ENCODE measurements around the gene PRKAG2.

The PRKAG2 gene

DNA sequence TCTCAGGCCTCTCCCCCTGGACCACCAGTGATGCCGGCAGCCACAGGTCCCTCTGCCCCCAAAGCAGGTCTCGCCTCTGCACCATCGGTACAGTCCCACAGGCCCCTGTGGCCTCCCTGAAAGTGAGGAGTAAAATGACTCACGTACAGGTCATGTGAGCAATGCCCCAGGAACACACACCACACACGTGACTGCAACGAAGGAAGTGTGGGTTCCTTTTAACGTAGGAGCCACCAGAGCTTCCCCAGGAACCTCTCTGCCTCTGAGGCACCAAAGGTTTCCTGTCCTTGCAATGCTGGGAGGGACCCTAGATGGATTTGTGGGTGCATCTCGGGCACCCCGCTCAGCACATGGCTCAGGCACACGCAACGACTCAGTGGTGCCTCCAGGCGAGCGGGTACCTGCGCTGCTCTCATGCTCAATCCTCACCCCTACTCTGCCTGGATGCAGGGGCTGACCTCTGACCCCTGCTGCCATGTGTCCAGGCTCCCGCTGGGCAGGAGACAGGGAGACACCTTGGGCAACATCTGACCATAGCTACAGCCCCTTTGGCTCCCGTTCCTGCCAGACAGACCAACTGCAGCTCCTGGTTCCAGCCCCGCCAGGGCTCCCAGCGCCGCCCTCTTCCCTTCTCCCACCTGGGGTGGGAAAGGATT lies 120.7 kb downstream of the PRKAG2 start:
- H3K9me2 ChIP-seq (replicated peaks; ENCODE audit: control insufficient read depth, low read length) = no peaks in the 10 kb centered on the region
- no peaks in the 10 kb centered on the region for H3K4me1 ChIP-seq (ENCODE audit: control insufficient read depth, low read length)
- no peaks in the 10 kb centered on the region for H4K20me1 ChIP-seq (ENCODE audit: control insufficient read depth, insufficient read depth, low read depth, low read length)
- H3F3A ChIP-seq (ENCODE audit: control insufficient read depth, insufficient read depth) = no peaks in the 10 kb centered on the region
- TF ChIP-seq, protein P1, sequence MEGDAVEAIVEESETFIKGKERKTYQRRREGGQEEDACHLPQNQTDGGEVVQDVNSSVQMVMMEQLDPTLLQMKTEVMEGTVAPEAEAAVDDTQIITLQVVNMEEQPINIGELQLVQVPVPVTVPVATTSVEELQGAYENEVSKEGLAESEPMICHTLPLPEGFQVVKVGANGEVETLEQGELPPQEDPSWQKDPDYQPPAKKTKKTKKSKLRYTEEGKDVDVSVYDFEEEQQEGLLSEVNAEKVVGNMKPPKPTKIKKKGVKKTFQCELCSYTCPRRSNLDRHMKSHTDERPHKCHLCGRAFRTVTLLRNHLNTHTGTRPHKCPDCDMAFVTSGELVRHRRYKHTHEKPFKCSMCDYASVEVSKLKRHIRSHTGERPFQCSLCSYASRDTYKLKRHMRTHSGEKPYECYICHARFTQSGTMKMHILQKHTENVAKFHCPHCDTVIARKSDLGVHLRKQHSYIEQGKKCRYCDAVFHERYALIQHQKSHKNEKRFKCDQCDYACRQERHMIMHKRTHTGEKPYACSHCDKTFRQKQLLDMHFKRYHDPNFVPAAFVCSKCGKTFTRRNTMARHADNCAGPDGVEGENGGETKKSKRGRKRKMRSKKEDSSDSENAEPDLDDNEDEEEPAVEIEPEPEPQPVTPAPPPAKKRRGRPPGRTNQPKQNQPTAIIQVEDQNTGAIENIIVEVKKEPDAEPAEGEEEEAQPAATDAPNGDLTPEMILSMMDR (IDR thresholded peaks at IDR 0.05; ENCODE audit: low read depth, low read length, poor library complexity, severe bottlenecking) = no peak
- no peak for TF ChIP-seq EZH2phosphoT487 (IDR thresholded peaks at IDR 0.05; ENCODE audit: borderline replicate concordance, low read length)
- H3K4me3 ChIP-seq (ENCODE audit: low read length) = no peak overlapping the region
- no peaks in the 10 kb centered on the region for H3K36me3 ChIP-seq (ENCODE audit: control insufficient read depth, low read length)
- H3K27me3 ChIP-seq (ENCODE audit: control insufficient read depth, low read length) = peaks cover 7% of the 10 kb centered on the region; the same call in 1 of the 2 replicates
- no peaks in the 10 kb centered on the region for H3K79me2 ChIP-seq (ENCODE audit: control insufficient read depth, low read length)
- no peak overlapping the region for H3K4me2 ChIP-seq (ENCODE audit: low read length)
- H3K9me3 ChIP-seq (ENCODE audit: control insufficient read depth, insufficient read depth, low read length) = no peaks in the 10 kb centered on the region
- H3K27ac ChIP-seq (ENCODE audit: low read depth, low read length) = no peak overlapping the region

DNA sequence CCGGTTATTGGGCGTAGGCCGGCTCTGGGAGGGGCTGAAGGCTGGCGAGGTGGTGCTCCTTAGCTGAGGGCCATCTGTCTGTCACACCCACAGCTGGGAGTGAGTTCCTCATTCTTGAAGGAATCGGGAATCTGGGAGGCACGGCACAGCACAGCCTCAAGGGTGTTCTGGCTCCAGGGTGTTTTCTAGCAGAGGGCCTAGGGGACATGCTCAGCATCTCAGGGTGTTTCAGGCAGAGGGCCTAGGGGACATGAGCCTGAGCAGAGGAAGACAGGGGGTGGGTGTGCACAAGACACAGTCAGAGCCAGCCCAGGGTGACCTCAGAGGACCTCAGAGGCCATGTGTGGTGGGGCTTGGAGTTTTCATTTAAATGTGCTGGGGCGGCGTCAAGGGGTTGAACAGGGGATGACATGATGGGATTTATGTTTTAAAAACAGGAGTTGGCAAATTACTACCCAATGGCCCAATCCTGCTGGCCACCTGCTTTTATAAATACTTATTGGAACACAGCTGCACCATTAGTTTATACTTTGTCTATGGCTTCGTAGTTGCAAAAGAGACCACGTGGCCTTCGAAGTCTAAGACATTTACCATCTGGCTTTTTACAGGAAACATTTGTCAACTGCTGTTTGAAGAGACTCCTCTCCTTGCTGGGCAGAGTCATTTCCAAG lies 121.6 kb downstream of the PRKAG2 start:
- Histone ChIP-seq H3K4me2 (ENCODE audit: low read length) (no peak overlapping the region), H3K27ac (ENCODE audit: low read depth, low read length) (no peak overlapping the region), H3K27me3 (ENCODE audit: control insufficient read depth, low read length) (peaks cover 7% of the 10 kb centered on the region; the same call in 1 of the 2 replicates)

DNA sequence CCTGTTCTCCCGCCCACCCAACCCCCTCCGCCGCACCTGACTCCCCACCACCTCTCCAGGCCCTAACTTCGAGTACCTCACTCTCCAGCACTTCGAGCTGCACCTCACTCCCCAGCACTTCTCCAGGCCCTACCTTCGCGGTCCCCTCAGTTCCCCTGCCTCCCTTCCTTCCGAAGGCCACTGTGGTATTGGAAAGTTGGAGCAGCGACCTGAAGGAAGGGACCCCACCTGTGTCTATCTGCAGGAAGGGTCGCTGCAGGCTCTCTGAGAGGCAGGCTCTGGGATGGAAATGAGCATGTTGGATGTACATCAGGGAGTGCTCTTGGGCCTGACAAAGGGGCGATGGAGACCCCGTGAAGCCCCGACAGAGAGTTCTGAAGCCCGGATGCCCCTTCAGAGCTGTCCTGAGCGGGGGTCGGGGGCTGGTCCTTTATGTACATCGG lies 122.2 kb downstream of the PRKAG2 start:
- peaks cover 7% of the 10 kb centered on the region; the same call in 1 of the 2 replicates for H3K27me3 ChIP-seq (ENCODE audit: control insufficient read depth, low read length)

More for the DNA sequence above, 121.6 kb downstream of the PRKAG2 start:
- Histone ChIP-seq H3K9me2 (replicated peaks; ENCODE audit: control insufficient read depth, low read length) (no peaks in the 10 kb centered on the region), H3K79me2 (ENCODE audit: control insufficient read depth, low read length) (no peaks in the 10 kb centered on the region), H3K36me3 (ENCODE audit: control insufficient read depth, low read length) (no peaks in the 10 kb centered on the region), H4K20me1 (ENCODE audit: control insufficient read depth, insufficient read depth, low read depth, low read length) (no peaks in the 10 kb centered on the region), H3K4me3 (ENCODE audit: low read length) (no peak overlapping the region), H3F3A (ENCODE audit: control insufficient read depth, insufficient read depth) (no peaks in the 10 kb centered on the region), H3K4me1 (ENCODE audit: control insufficient read depth, low read length) (no peaks in the 10 kb centered on the region), H3K9me3 (ENCODE audit: control insufficient read depth, insufficient read depth, low read length) (no peaks in the 10 kb centered on the region)
- TF ChIP-seq, protein P1 (IDR thresholded peaks at IDR 0.05; ENCODE audit: low read depth, low read length, poor library complexity, severe bottlenecking) = no peak
- TF ChIP-seq EZH2phosphoT487 (IDR thresholded peaks at IDR 0.05; ENCODE audit: borderline replicate concordance, low read length) = no peak

More for the DNA sequence above, 122.2 kb downstream of the PRKAG2 start:
- Histone ChIP-seq H3K4me3 (ENCODE audit: low read length) (no peak overlapping the region), H3K9me3 (ENCODE audit: control insufficient read depth, insufficient read depth, low read length) (no peaks in the 10 kb centered on the region), H3F3A (ENCODE audit: control insufficient read depth, insufficient read depth) (no peaks in the 10 kb centered on the region), H3K27ac (ENCODE audit: low read depth, low read length) (no peak overlapping the region), H3K9me2 (replicated peaks; ENCODE audit: control insufficient read depth, low read length) (no peaks in the 10 kb centered on the region), H3K4me2 (ENCODE audit: low read length) (no peak overlapping the region), H3K36me3 (ENCODE audit: control insufficient read depth, low read length) (no peaks in the 10 kb centered on the region), H3K4me1 (ENCODE audit: control insufficient read depth, low read length) (no peaks in the 10 kb centered on the region), H3K79me2 (ENCODE audit: control insufficient read depth, low read length) (no peaks in the 10 kb centered on the region), H4K20me1 (ENCODE audit: control insufficient read depth, insufficient read depth, low read depth, low read length) (no peaks in the 10 kb centered on the region)
- TF ChIP-seq, protein P1 (IDR thresholded peaks at IDR 0.05; ENCODE audit: low read depth, low read length, poor library complexity, severe bottlenecking) = no peak
- TF ChIP-seq EZH2phosphoT487 (IDR thresholded peaks at IDR 0.05; ENCODE audit: borderline replicate concordance, low read length) = no peak

Data from DOHH2 (cell line).